Testis (tissue), 3 donors: Measurements from ENCODE around the gene MEFV. TPM values are rescaled to one million over a fixed set of nuclear protein-coding genes. Genes with fewer than 3 reads are reported as not detected.

ENCODE experiments used
- DNase-seq: peaks from one replicate; pipeline ENCODE4 v3.0.0-alpha.2; 2019
- H3K27ac ChIP-seq, 2 donors: fragments of 200-600 bp; sonication (generic); one replicate each; pipeline ENCODE4 v1.5.1; 2019
- H3K27me3 ChIP-seq: fragments of 200-600 bp; sonication (generic); one replicate; pipeline ENCODE4 v1.5.1; 2019
- H3K36me3 ChIP-seq: fragments of 200-600 bp; sonication (generic); one replicate; pipeline ENCODE4 v1.5.1; 2017; ENCODE audit warnings: low read depth; ENCODE audit errors: missing control alignments
- H3K4me1 ChIP-seq: fragments of 200-600 bp; sonication (generic); one replicate; pipeline ENCODE4 v1.5.1; 2019
- H3K4me3 ChIP-seq, 2 donors: fragments of 200-600 bp; sonication (generic); one replicate each; pipeline ENCODE4 v1.5.1; 2017 to 2019
- H3K9me3 ChIP-seq: fragments of 200-600 bp; sonication (generic); one replicate; pipeline ENCODE4 v1.5.1; 2017
- POLR2A ChIP-seq: fragments of 450-650 bp; IDR thresholded peaks from one replicate; pipeline ENCODE4 v1.6.1; 2017; ENCODE audit warnings: antibody characterized with exemption, mild to moderate bottlenecking, moderate library complexity
- WGBS, 2 donors: methylation state at CpG; one replicate each; pipeline ENCODE4 v1.1.5; 2018; 5-methylcytosine and 5-hydroxymethylcytosine counted together
- intact Hi-C: fragments of 100-400 bp; cut with DNase I; formaldehyde crosslinking; loops from one replicate; pipeline ENCODE4 v1.15.1; 2023; ENCODE audit warnings: low total_unique reads
- polyA plus RNA-seq: library from polyadenylated mRNA; stranded (reverse); fragments of 350-450 nt; fragmentation: Illumina TruSeq; extraction: RNeasy Lipid Tissue Mini Kit (QIAGEN cat#74804); gene quantifications from one replicate; pipeline ENCODE4 v1.2.3, GENCODE V29; 2014; ENCODE audit warnings: low read depth, low replicate concordance; ENCODE audit not compliant: insufficient read depth
- total RNA-seq, 2 donors: library from RNA; depleted of rRNA; stranded (reverse); fragments of >200 nt; gene quantifications; one replicate each; pipeline ENCODE4 v1.2.3, GENCODE V29; 2016
- TF ChIP-seq, protein P1 (sequence below), 3 experiments: fragments of 450-650 bp in 2 of 3; fragments of 200-600 bp in 1 of 3; sonication (generic) in 1 of 3; IDR thresholded peaks; one replicate each; pipeline ENCODE4 v1.5.1; 2016 to 2019; ENCODE audit warnings: antibody characterized with exemption in 3 of 3, mild to moderate bottlenecking in 2 of 3, moderate library complexity in 1 of 3

The MEFV gene
- total and polyA plus RNA-seq, 3 donors from 2014 or later: 2.6 to 5.7 (median 5.2) TPM

DNA sequence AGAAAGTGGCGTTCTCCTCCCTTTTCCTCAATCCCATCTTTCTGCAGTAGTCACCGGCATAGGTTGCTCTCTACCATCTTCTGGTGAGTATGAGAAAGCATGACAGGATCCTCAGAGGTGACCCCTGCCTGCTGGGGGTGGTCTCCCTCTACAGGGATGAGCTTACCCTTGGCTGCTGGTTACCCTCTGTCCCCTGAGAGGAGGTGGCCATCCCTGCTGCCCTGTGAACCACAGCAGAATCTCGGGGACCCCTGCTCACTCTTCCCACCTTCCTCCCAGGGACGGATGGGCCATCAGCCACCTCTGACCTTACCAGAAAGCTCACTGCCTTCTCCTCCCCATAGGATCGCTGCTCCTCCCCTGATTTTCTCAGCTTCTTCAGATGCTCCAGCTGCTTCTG is 7.8 kb downstream of the MEFV start:
- Histone ChIP-seq H3K27ac (no peak overlapping the region), H3K9me3 (no peaks in the 10 kb centered on the region), H3K27me3 (no peaks in the 10 kb centered on the region), H3K36me3 (no peaks in the 10 kb centered on the region), H3K4me3 (no peak overlapping the region), H3K4me1 (no peaks in the 10 kb centered on the region)
- DNase-seq: no peak
- 67 to 86% methylated on average over 5 of the region's 5 CpGs for WGBS, 2 donors
- intact Hi-C loops: no loop called here
- TF ChIP-seq POLR2A: no peak
- TF ChIP-seq, protein P1, sequence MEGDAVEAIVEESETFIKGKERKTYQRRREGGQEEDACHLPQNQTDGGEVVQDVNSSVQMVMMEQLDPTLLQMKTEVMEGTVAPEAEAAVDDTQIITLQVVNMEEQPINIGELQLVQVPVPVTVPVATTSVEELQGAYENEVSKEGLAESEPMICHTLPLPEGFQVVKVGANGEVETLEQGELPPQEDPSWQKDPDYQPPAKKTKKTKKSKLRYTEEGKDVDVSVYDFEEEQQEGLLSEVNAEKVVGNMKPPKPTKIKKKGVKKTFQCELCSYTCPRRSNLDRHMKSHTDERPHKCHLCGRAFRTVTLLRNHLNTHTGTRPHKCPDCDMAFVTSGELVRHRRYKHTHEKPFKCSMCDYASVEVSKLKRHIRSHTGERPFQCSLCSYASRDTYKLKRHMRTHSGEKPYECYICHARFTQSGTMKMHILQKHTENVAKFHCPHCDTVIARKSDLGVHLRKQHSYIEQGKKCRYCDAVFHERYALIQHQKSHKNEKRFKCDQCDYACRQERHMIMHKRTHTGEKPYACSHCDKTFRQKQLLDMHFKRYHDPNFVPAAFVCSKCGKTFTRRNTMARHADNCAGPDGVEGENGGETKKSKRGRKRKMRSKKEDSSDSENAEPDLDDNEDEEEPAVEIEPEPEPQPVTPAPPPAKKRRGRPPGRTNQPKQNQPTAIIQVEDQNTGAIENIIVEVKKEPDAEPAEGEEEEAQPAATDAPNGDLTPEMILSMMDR (IDR thresholded peaks at IDR 0.05): no peak

DNA sequence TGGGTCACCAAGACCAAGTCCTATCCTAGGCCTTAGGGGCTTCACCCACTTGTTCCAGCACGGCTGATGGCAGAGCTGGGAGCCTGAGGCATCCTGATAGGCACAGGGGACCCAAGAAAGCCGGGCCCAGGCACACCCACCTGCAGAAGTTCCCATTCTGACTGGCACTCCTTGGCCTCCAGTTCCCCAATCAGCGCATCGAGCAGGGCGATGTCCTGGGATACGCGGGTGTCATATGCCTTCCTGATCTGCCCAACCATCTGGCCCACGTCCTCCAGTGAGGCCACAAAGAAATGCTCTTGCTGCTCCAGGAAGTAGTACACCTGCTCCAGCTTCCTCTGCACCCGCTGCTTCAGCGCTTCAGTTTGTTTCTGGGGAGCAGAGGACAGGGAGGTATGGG is 9.6 kb downstream of the MEFV start:
- 81% methylated on average over 9 of the region's 10 CpGs; no CpG with 5 or more reads in 1 of the 2 donors for WGBS, 2 donors
- TF ChIP-seq POLR2A: no peak
- TF ChIP-seq, protein P1 (IDR thresholded peaks at IDR 0.05): no peak
- no peaks in the 10 kb centered on the region for H3K27me3 ChIP-seq

DNA sequence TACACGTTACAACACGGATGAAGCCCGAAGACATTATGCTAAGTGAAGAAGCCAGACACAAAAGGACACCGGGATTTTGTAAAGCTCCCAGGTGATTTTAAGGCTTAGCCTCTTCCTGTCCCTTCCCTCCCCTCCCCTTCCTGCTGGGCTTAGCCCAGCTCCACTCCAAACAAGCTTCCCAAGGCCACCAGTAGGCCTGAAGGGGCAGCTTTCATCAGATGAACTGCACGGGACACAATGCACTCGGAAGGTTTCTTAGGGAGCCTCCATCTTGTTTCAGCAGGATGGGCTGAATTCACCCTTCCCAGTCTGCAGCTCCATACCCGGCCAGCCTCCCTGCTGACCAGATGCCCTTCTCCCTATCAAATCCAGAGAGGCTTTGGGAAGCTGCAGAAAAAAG is 10.4 kb downstream of the MEFV start:
- 69 to 81% methylated on average over 7 of the region's 7 CpGs for WGBS, 2 donors
- Histone ChIP-seq H3K9me3 (no peaks in the 10 kb centered on the region), H3K4me3 (no peak overlapping the region), H3K4me1 (no peaks in the 10 kb centered on the region), H3K36me3 (no peaks in the 10 kb centered on the region), H3K27ac (no peak overlapping the region), H3K27me3 (no peaks in the 10 kb centered on the region)
- no peak for TF ChIP-seq POLR2A
- TF ChIP-seq, protein P1 (IDR thresholded peaks at IDR 0.05): no peak
- intact Hi-C loops: no loop called here
- no peak for DNase-seq

More for the DNA sequence above, 9.6 kb downstream of the MEFV start:
- Histone ChIP-seq H3K4me3 (no peak overlapping the region), H3K9me3 (no peaks in the 10 kb centered on the region), H3K27ac (no peak overlapping the region), H3K4me1 (no peaks in the 10 kb centered on the region), H3K36me3 (no peaks in the 10 kb centered on the region)
- DNase-seq: no peak
- intact Hi-C loops: no loop called here

DNA sequence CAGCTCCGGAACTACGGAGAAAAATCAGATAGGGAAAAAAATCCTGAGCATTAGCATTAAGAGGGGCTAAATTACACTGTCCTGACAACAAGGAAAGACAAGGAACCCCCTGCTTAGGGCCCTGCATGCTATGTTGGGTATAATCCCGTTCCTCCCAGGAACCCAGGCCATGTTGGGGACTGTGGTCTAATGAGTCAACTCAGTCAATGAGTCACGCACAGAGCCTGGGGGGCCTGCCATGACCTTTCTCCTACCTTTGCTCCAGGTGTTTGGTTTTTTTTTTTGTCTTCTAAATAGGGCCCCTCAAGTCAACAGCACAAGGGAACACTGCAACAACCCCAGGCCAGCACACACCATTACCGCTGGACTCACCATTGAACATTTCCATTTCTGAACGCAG is 12.6 kb downstream of the MEFV start:
- 84 to 88% methylated on average over 6 of the region's 6 CpGs for WGBS, 2 donors

DNA sequence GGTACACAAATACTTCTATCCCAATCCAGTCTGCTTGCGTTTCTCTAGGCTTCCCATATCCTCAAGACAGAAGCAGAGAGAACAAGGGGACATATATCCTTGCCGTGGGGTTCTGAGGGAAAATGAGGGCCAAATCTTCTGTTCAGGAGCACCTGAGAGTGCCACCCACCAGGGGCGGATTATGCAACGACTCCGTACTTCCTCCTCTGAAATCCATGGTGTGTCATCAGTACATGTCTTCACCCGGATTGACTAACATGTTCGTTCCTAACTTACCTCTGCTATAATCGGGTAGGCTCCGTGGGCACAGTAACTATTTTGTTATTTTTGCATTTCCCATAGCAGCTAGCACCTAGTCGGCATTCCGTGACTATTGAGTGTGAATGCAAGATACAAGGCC is 13.7 kb downstream of the MEFV start:
- no peaks in the 10 kb centered on the region for H3K27me3 ChIP-seq
- TF ChIP-seq, protein P1 (IDR thresholded peaks at IDR 0.05): no peak
- no peak for TF ChIP-seq POLR2A
- 81 to 85% methylated on average over 11 of the region's 11 CpGs for WGBS, 2 donors
- no peaks in the 10 kb centered on the region for H3K9me3 ChIP-seq
- H3K27ac ChIP-seq: no peak overlapping the region
- no peaks in the 10 kb centered on the region for H3K36me3 ChIP-seq
- H3K4me3 ChIP-seq: no peak overlapping the region
- DNase-seq: no peak
- intact Hi-C loops: no loop called here
- H3K4me1 ChIP-seq: no peaks in the 10 kb centered on the region

More for the DNA sequence above, 12.6 kb downstream of the MEFV start:
- TF ChIP-seq, protein P1 (IDR thresholded peaks at IDR 0.05): no peak
- no peak for TF ChIP-seq POLR2A
- Histone ChIP-seq H3K27me3 (no peaks in the 10 kb centered on the region), H3K4me3 (no peak overlapping the region), H3K27ac (no peak overlapping the region), H3K36me3 (no peaks in the 10 kb centered on the region), H3K4me1 (no peaks in the 10 kb centered on the region), H3K9me3 (no peaks in the 10 kb centered on the region)
- DNase-seq: no peak
- intact Hi-C loops: no loop called here
